Effector memory CD8-positive, alpha-beta T cell (primary cell): Measurements from ENCODE around the gene LRFN2.

Experiments
- ATAC-seq: fragments of 150-1000 bp; cut with Tn5 transposase; replicated peaks from 2 replicates; pipeline ENCODE4 v1.10.0; 2021; ENCODE audit warnings: mild to moderate bottlenecking, moderate library complexity
- DNase-seq, 3 experiments: peaks; one replicate each; pipeline ENCODE4 v3.0.0; 2021
- H3K27ac Mint-ChIP-seq, 2 donors: one replicate each; pipeline ENCODE4 v1.8.0; 2022; ENCODE audit warnings: mild to moderate bottlenecking in 2 of 2, mixed read lengths in 2 of 2, moderate library complexity in 2 of 2
- H3K27me3 Mint-ChIP-seq, 2 donors: one replicate each; pipeline ENCODE4 v1.8.0; 2022; ENCODE audit warnings: mixed read lengths in 2 of 2
- H3K36me3 Mint-ChIP-seq: one replicate; pipeline ENCODE4 v1.8.0; 2022; ENCODE audit warnings: mild to moderate bottlenecking, moderate library complexity, mixed read lengths; ENCODE audit not compliant: insufficient read depth
- H3K4me1 Mint-ChIP-seq, 2 donors: one replicate each; pipeline ENCODE4 v1.8.0; 2022; ENCODE audit warnings: low read depth in 2 of 2, mixed read lengths in 2 of 2
- H3K4me3 Mint-ChIP-seq, 2 donors: one replicate each; pipeline ENCODE4 v1.8.0; 2022; ENCODE audit warnings: mild to moderate bottlenecking in 2 of 2, mixed read lengths in 2 of 2, moderate library complexity in 2 of 2
- H3K9me3 Mint-ChIP-seq, 2 donors: one replicate each; pipeline ENCODE4 v1.8.0; 2022; ENCODE audit warnings: mixed read lengths in 2 of 2

The LRFN2 gene

GRCh38 chr6:40397287-40398033 is 189.7 kb downstream of the LRFN2 start:
- H3K27ac Mint-ChIP-seq: no peak overlapping the region
- no peaks in the 10 kb centered on the region for H3K9me3 Mint-ChIP-seq
- H3K4me1 Mint-ChIP-seq: peaks cover 0 to 4% of the 10 kb centered on the region in 2 donors
- no peaks in the 10 kb centered on the region for H3K36me3 Mint-ChIP-seq
- DNase-seq: no peak
- H3K27me3 Mint-ChIP-seq: no peaks in the 10 kb centered on the region
- H3K4me3 Mint-ChIP-seq: no peak overlapping the region
- no peak for ATAC-seq

DNA sequence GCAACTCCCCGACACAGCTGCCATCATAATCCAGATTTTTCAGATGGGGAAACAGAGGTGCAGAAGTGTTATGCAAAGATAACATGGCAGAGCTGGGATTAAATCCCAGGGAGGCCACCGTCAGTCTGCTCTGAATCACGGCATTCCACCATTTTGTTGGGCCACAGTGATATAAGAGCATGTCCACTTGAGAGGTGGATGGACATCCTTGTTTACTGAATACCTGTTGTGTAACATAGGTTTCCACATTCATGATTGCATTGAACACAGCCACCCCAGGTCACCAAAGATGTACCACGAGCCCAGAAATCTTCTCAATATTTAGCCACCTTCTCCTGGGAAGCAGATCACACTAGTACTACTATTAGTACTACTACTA is 191.5 kb downstream of the LRFN2 start:
- H3K27ac Mint-ChIP-seq: no peak overlapping the region
- H3K27me3 Mint-ChIP-seq: peaks cover 0 to 5% of the 10 kb centered on the region in 2 donors
- H3K36me3 Mint-ChIP-seq: no peaks in the 10 kb centered on the region
- peaks cover 3 to 10% of the 10 kb centered on the region in 2 donors for H3K4me1 Mint-ChIP-seq
- DNase-seq (no peak), ATAC-seq (no peak)
- H3K9me3 Mint-ChIP-seq: no peaks in the 10 kb centered on the region
- H3K4me3 Mint-ChIP-seq: no peak overlapping the region

DNA sequence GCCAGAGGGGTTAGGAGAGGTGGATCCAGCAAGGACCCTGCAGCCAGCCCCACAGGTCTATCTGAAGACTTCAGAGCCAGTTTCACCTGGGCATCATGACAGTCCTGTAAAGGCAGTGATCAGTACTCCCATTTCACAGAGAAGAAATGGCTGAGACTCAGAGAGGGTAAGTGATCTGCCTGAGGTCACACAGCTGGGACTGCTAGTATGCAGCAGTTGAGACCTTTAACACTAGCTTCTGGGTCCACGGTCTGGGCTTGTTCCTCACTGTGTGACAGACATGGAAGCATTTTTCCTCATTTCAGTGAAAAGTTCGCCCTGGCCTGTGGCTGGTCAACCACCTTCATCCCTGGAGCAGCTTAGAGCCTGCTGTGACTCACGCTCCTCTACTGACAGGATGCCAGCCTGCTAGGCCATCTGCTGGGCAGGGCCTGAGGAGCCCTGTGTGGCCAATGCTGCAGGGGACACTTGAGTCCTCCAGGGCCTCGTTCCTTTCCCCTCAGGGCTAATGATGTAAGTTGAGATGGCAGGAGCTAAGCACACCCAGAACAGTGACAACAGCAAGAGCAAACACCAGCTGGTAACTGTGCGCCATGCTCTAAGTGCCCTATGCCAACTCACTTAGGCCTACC is 192.0 kb downstream of the LRFN2 start:
- no peak for ATAC-seq
- Mint-ChIP-seq H3K27me3 (peaks cover 2 to 5% of the 10 kb centered on the region in 2 donors), H3K9me3 (no peaks in the 10 kb centered on the region), H3K27ac (peak overlapping the region in 1 of 2 donors; percentile 5), H3K4me1 (peaks cover 3 to 11% of the 10 kb centered on the region in 2 donors), H3K4me3 (no peak overlapping the region), H3K36me3 (no peaks in the 10 kb centered on the region)
- no peak for DNase-seq

DNA sequence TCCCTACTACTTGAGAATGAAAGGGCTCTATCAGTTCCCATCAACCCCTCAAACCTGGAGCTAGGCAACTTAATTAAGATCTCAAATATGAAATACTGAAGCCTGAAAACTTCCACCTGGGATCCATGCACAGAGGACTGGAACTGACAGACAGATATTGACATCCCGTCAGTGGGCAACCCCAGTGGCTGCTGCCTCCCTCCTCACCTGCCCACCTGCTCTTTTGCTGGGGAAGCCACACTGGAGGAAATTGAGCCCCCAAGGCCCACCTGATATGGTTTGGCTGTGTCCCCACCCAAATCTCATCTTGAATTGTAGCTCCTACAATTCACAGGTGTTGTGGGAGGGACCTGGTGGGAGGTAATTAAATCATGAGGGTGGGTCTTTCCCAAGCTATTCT is 192.8 kb downstream of the LRFN2 start:
- H3K4me3 Mint-ChIP-seq: no peak overlapping the region
- no peak for ATAC-seq
- peaks cover 10 to 13% of the 10 kb centered on the region in 2 donors for H3K27me3 Mint-ChIP-seq

GRCh38 chr6:40393641-40394040 is 193.5 kb downstream of the LRFN2 start:
- H3K36me3 Mint-ChIP-seq: no peaks in the 10 kb centered on the region
- H3K27me3 Mint-ChIP-seq: peaks cover 14% of the 10 kb centered on the region in 2 donors
- no peaks in the 10 kb centered on the region for H3K9me3 Mint-ChIP-seq
- no peak overlapping the region for H3K4me3 Mint-ChIP-seq
- ATAC-seq: no peak
- peaks cover 9 to 24% of the 10 kb centered on the region in 2 donors for H3K4me1 Mint-ChIP-seq
- no peak for DNase-seq
- H3K27ac Mint-ChIP-seq: peak overlapping the region in 1 of 2 donors; percentile 23

More for the DNA sequence above, 192.8 kb downstream of the LRFN2 start:
- no peak for DNase-seq
- H3K9me3 Mint-ChIP-seq: no peaks in the 10 kb centered on the region
- H3K4me1 Mint-ChIP-seq: peaks cover 7 to 19% of the 10 kb centered on the region in 2 donors
- no peaks in the 10 kb centered on the region for H3K36me3 Mint-ChIP-seq
- H3K27ac Mint-ChIP-seq: peak overlapping the region in 1 of 2 donors; percentile 5

DNA sequence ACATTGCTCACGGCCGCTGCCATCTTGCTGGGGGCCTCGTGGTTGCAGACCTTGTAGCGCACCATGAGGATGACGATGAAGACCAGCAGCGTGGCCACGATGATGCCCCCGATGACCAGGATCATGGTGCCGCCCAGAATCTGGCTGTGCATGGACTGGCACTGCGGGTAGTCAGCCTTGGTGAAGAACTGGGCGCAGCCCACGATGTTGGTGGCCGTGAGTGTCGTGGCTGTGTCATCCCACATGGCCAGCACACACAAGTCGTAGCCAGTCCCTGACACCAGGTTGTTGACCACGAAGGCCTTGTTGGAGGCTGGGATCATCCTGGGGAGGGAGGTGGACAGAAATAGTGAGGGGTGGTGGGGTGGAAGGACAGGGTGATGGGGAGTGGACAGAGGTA is 194.6 kb downstream of the LRFN2 start:
- Mint-ChIP-seq H3K27me3 (peaks cover 14% of the 10 kb centered on the region in 2 donors), H3K4me1 (peaks cover 11 to 28% of the 10 kb centered on the region in 2 donors), H3K9me3 (no peaks in the 10 kb centered on the region), H3K4me3 (no peak overlapping the region), H3K27ac (peak overlapping the region in 1 of 2 donors; percentile 23), H3K36me3 (no peaks in the 10 kb centered on the region)
- ATAC-seq (no peak), DNase-seq (no peak)

DNA sequence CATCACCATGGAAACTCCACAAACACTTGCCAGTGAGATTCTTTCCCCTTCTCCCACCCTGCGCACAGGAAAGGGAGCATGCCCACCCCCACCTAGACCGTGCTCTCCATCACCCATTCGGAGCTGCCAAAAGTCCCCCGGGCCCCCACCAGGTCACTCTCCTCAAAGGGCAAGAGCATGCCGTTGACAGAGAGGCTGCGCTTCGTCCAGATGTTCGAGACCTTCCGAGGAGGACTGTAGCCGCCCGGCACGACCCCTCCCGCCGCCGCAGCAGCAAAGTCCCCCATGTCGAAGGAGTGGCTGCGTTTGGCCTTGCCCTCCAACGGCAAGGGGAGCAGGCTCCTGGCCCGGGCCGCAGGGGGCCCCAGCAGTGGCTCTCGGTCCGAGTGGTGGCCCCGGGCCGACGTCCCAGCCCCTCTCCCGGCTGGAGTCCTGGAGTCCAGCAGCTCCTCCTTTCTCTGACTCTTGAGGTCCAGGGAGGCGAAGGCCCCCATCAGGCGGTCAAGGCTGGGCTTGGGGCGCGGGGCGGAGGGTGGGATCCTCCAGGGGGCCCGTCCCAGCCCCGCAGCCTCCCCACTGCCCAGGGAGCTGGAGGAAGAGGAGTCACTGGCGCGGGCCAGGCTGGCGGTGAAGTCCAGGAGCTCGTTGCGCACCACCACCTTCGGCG is 195.2 kb downstream of the LRFN2 start:
- H3K9me3 Mint-ChIP-seq: no peaks in the 10 kb centered on the region
- ATAC-seq: no peak
- peaks cover 13 to 28% of the 10 kb centered on the region in 2 donors for H3K4me1 Mint-ChIP-seq
- peaks cover 2% of the 10 kb centered on the region for H3K36me3 Mint-ChIP-seq
- H3K27me3 Mint-ChIP-seq: peaks cover 14% of the 10 kb centered on the region in 2 donors
- no peak overlapping the region for H3K4me3 Mint-ChIP-seq
- no peak overlapping the region for H3K27ac Mint-ChIP-seq
- no peak for DNase-seq

DNA sequence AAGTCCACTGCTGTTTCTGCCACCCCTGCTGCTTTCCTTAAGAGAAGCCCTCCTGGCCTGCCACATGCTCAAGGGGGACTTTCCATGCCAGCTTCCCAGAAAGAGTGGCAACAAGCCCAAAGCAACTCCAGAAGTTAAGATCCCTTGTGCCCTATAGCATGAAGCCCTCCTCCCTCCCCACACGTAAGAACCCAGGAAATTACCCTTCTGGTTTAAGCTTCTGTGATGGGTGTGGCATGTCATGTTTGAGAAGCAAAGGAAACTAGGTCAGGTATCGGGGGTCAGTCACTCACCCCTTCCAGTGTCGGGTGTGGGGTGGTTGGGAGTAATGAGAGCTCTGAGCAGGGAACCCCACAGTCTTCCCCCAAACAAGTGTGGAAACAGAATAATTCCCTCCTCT is 196.1 kb downstream of the LRFN2 start:
- H3K27ac Mint-ChIP-seq: peak overlapping the region in 1 of 2 donors; percentile 81
- no peak for DNase-seq
- peaks cover 13 to 28% of the 10 kb centered on the region in 2 donors for H3K4me1 Mint-ChIP-seq
- no peaks in the 10 kb centered on the region for H3K9me3 Mint-ChIP-seq
- peaks cover 2% of the 10 kb centered on the region for H3K36me3 Mint-ChIP-seq
- H3K27me3 Mint-ChIP-seq: peaks cover 14 to 18% of the 10 kb centered on the region in 2 donors
- peak; percentile 51 for ATAC-seq
- H3K4me3 Mint-ChIP-seq: peak overlapping the region; percentile 26 to 54

DNA sequence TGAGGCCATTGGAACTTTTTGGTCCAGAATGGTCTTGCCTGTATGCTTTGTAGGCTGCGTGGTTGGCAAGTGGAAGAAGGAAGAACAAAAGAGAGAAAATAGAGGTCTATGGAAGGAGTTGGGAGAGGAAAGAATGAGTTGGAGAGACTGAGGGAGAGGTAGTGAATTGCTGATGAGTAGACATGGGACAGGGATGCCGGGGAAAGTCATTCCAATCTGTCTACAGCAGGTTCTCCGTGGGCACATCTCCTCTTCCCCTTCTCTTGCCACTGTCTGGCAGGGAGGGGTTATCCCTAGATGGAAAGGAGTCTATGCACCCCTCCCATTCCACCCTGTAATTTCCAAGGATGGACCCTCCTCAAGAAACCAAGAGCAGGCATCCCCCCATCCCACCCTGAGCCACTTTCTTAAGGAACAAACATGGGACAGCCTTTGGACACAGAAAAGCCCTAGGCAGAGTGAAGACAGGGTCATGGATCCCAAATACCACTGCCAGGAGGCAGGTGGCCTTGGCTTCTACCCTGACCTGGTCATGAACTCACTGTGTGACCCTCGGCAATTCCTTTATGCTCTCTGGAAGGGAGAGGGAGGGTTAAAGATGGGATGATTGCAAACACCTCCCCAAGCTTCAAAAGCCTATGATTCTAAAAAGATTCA is 196.9 kb downstream of the LRFN2 start:
- peaks cover 2% of the 10 kb centered on the region for H3K36me3 Mint-ChIP-seq
- H3K4me1 Mint-ChIP-seq: peaks cover 13 to 28% of the 10 kb centered on the region in 2 donors
- ATAC-seq (no peak), DNase-seq (no peak)
- no peaks in the 10 kb centered on the region for H3K9me3 Mint-ChIP-seq
- peak overlapping the region; percentile 16 to 87 for H3K27ac Mint-ChIP-seq
- H3K27me3 Mint-ChIP-seq: peaks cover 14 to 24% of the 10 kb centered on the region in 2 donors
- H3K4me3 Mint-ChIP-seq: no peak overlapping the region

GRCh38 chr6:40389254-40389653 is 197.9 kb downstream of the LRFN2 start:
- Mint-ChIP-seq H3K27me3 (peaks cover 14 to 24% of the 10 kb centered on the region in 2 donors), H3K27ac (peak overlapping the region; percentile 16 to 87), H3K4me1 (peaks cover 13 to 28% of the 10 kb centered on the region in 2 donors), H3K36me3 (peaks cover 2% of the 10 kb centered on the region), H3K9me3 (no peaks in the 10 kb centered on the region), H3K4me3 (peak overlapping the region in 1 of 2 donors; percentile 56)
- no peak for DNase-seq
- ATAC-seq: peak; percentile 43

GRCh38 chr6:40387871-40388264 is 199.3 kb downstream of the LRFN2 start:
- Mint-ChIP-seq H3K27ac (peak overlapping the region in 1 of 2 donors; percentile 25), H3K4me3 (peak overlapping the region in 1 of 2 donors; percentile 3), H3K9me3 (no peaks in the 10 kb centered on the region), H3K4me1 (peaks cover 13 to 24% of the 10 kb centered on the region in 2 donors), H3K36me3 (peaks cover 2% of the 10 kb centered on the region), H3K27me3 (peaks cover 14 to 24% of the 10 kb centered on the region in 2 donors)
- no peak for ATAC-seq
- no peak for DNase-seq

DNA sequence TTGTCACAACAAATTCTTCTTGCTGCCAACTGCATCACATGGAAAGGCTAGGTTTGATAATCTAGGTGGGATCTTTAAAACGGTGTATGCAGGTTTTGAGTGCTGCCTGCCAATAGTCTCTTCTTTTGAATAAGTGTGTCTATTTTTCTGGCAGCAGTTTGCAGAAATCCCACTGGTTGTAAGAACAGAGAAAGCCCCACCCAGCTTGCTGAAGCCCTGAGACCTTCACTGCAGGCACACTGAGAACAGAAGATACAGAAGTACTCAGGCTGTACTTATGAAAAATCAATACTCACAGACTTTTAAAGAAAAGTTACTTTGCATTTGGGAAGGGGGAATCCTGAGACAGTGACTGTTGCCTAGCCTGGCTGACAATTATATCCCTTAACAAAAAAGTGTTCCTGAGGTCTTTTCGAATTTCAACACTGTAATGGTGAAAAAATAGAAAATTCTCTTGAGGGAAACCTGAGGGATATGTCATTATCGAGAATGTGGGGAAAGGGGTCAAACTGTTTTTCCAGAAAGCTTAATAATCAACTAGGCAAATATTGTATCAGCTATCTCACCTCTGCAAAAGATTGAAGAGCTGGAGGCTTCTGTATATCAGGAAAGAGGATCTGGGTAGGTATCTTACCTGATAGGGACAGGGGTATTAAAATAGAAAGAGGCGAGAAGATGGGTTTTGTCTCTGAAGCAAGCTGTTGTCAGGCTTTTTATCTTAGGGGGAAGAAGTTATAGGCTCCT is 199.9 kb downstream of the LRFN2 start:
- H3K9me3 Mint-ChIP-seq: no peaks in the 10 kb centered on the region
- H3K4me1 Mint-ChIP-seq: peaks cover 13 to 24% of the 10 kb centered on the region in 2 donors
- ATAC-seq (no peak), DNase-seq (no peak)
- H3K27me3 Mint-ChIP-seq: peaks cover 14 to 24% of the 10 kb centered on the region in 2 donors
- H3K4me3 Mint-ChIP-seq: peak overlapping the region in 1 of 2 donors; percentile 3
- H3K36me3 Mint-ChIP-seq: peaks cover 2% of the 10 kb centered on the region
- peak overlapping the region in 1 of 2 donors; percentile 25 for H3K27ac Mint-ChIP-seq
